OCI-LY3 (cell line): ENCODE data around the gene HOTAIR.

Experiments
- CTCF ChIP-seq: fragments of 200-600, 300-600 bp; sonication (generic); IDR thresholded peaks from 2 replicates; pipeline ENCODE4 v1.5.1; 2014; ENCODE audit warnings: antibody characterized with exemption, low read length, low read depth
- EZH2phosphoT487 ChIP-seq: fragments of 200-600 bp; shearing (Covaris generic); IDR thresholded peaks from 2 replicates; pipeline ENCODE4 v1.6.1; 2018; ENCODE audit warnings: antibody characterized with exemption, mixed run types, low read depth

- TF ChIP-seq CTCF (no peak), EZH2phosphoT487 (no peak)
Measured at GRCh38 chr12:53967421-53967925, 7.3 kb downstream of the HOTAIR start.
